ENCODE data around the gene TMEM101.

TMEM101 gene

DNA sequence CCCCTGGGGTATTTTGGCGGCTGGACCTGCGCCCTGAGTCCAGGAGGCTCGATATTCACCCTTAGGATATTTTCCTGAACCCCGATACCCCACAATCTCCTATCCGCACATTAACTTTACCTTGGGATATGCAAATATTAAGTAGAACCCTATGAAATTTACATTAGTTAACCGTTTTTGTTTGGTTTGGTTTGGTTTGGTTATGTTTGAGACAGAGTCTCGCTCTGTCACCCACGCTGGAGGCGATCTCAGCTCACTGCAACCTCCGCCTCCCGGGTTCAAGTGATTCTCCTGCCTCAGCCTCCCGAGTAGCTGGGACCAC is 19.7 kb downstream of the TMEM101 start:
- H3K4me3 Mint-ChIP-seq: no peak overlapping the region

DNA sequence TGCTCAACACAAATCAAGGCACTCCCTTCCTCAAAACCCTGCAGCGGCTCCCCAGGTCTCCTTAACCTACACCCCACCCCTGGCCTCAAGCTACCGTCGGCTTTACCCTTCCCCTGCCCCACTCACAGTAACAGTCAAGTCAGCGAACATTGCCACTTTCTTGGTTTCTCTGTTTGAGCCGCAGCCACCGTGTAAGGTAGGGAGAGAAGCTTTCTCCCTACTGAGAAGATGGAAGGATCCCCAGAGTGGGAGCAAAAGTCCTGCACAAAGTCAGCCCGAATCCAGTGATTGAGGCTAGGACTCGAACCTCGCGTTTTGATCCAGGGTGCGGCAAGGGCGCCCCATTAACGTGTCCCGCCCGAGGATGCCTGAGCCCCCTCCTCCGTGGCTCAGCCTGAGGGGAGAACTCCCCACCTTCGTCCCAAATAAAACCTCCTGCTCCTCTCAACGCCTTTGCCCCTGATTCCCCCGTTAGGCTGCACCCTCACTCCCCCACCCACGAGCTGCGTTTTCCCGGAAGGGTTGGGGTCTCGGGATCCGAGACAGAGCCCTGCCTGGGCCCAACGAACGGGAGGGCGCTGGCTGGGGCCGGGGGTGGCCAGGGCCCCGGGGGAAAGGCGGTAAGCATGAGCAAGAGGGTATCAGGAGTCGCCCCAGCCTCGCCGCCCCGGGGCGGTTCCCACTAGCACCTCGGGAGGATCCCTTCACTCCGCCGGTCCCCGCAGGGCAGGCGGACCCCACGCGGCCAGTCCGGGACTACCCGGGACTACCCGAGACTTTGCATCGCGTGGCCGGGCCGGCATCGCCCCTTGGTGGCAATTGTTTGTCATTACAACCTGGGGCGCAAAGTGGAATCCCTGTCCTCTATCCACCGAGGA is 20.3 kb downstream of the TMEM101 start:
- Mint-ChIP-seq H3K4me1 (no peaks in the 10 kb centered on the region), H3K27me3 (peaks cover 4% of the 10 kb centered on the region), H3K4me3 (peak overlapping the region; percentile 26), H3K9me3 (no peaks in the 10 kb centered on the region), H3K27ac (no peak overlapping the region), H3K36me3 (no peaks in the 10 kb centered on the region)

More for the DNA sequence above, 19.7 kb downstream of the TMEM101 start:
- no peak overlapping the region for H3K27ac Mint-ChIP-seq
- H3K36me3 Mint-ChIP-seq: no peaks in the 10 kb centered on the region
- H3K27me3 Mint-ChIP-seq: peaks cover 4% of the 10 kb centered on the region
- H3K9me3 Mint-ChIP-seq: no peaks in the 10 kb centered on the region
- H3K4me1 Mint-ChIP-seq: no peaks in the 10 kb centered on the region

GRCh38 chr17:43992641-43993040 is 22.1 kb downstream of the TMEM101 start:
- Mint-ChIP-seq H3K36me3 (no peaks in the 10 kb centered on the region), H3K4me3 (no peak overlapping the region), H3K27ac (no peak overlapping the region), H3K27me3 (peaks cover 10% of the 10 kb centered on the region), H3K9me3 (no peaks in the 10 kb centered on the region), H3K4me1 (no peaks in the 10 kb centered on the region)

GRCh38 chr17:43988301-43988700 is 26.5 kb downstream of the TMEM101 start:
- Mint-ChIP-seq H3K36me3 (no peaks in the 10 kb centered on the region), H3K27ac (no peak overlapping the region), H3K4me1 (peaks cover 4% of the 10 kb centered on the region), H3K27me3 (peaks cover 16% of the 10 kb centered on the region), H3K9me3 (no peaks in the 10 kb centered on the region), H3K4me3 (no peak overlapping the region)

DNA sequence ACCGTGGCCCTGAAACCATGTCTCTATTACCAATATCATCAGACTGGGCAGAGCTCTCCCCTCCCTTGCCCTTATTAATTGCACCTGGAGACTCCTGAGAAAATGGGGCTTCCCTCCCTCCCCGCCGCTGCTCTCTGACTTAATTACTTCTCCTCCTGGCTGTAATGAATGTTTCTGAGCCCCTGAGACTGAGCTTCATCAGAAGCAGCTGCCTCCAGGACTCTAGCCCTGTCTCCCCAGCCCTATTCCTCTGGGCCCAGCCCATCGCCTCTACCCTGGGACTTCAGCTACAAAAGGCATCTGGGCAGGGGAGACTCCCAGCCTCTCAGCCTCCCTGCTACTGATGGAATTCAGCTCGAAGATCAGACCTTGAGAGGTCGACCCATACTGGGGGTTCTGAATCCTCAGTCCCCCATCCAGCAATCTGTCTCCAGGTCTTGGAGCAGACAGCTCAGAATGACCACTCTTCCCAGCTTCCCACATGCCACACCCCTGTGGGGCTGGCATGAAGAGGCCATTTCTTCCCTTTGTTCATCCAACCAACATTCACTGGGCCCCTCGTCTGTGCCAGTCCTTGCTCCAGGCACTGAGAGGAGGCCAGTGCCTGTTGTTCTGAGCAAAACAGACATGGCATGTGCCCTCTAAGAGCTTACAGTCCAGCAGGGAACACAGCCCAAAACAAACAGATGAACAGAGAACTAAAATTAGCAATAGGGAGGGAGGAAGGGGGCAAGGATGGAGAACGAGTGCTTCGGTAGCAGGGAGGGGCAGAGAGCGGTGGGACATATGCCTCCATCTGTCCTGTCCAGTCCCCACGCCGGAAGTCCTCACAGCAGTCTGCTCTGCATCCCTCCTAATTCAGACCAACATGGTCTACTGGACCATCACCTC is 27.4 kb downstream of the TMEM101 start:
- no peaks in the 10 kb centered on the region for H3K36me3 Mint-ChIP-seq
- H3K27me3 Mint-ChIP-seq: peaks cover 22% of the 10 kb centered on the region
- H3K4me3 Mint-ChIP-seq: no peak overlapping the region
- H3K27ac Mint-ChIP-seq: no peak overlapping the region
- peaks cover 4% of the 10 kb centered on the region for H3K4me1 Mint-ChIP-seq
- no peaks in the 10 kb centered on the region for H3K9me3 Mint-ChIP-seq

DNA sequence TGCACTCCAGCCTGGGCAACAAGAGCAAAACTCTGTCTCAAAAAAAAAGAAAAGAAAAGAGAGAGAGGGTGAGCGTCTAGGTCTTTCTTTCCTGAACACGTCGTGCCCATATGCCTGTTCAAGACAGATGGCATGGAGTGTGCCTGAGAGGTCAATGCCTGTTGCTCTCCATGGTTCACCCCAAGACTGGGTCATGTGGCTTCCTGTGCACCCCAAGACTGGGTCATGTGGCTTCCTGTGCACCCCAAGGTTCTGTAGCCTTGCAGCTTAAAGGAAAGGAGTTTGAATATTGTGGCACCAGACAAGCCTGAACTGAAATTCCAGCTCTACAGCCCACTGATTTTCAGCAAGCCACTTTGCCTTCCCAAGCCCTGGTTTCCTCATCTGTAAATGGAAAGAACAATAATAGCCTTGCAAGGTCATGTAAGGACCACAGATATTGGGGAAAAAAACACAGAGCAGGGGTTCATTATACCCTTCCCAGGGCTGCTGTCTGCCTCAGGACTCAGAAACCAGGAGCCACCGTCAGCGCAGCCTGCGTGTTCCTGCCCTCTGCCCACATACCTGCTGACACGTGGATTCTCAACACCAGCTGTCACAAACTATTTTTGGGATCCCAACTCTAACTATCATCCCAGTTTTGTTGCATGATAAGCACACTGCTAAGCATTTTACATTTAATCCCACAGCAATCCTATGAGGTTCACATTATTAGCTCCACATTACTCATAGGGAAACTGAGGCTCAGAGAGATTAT is 28.4 kb downstream of the TMEM101 start:
- Mint-ChIP-seq H3K27me3 (peaks cover 30% of the 10 kb centered on the region), H3K27ac (no peak overlapping the region), H3K4me3 (no peak overlapping the region), H3K4me1 (peaks cover 4% of the 10 kb centered on the region), H3K9me3 (no peaks in the 10 kb centered on the region), H3K36me3 (no peaks in the 10 kb centered on the region)

- peaks cover 33% of the 10 kb centered on the region for H3K27me3 Mint-ChIP-seq
- H3K4me3 Mint-ChIP-seq: peak overlapping the region; percentile 58
- no peaks in the 10 kb centered on the region for H3K36me3 Mint-ChIP-seq
- H3K9me3 Mint-ChIP-seq: no peaks in the 10 kb centered on the region
- H3K27ac Mint-ChIP-seq: no peak overlapping the region
- peaks cover 4% of the 10 kb centered on the region for H3K4me1 Mint-ChIP-seq
These were observed 30.2 kb downstream of the TMEM101 start for GRCh38 chr17:43984521-43984920.

DNA sequence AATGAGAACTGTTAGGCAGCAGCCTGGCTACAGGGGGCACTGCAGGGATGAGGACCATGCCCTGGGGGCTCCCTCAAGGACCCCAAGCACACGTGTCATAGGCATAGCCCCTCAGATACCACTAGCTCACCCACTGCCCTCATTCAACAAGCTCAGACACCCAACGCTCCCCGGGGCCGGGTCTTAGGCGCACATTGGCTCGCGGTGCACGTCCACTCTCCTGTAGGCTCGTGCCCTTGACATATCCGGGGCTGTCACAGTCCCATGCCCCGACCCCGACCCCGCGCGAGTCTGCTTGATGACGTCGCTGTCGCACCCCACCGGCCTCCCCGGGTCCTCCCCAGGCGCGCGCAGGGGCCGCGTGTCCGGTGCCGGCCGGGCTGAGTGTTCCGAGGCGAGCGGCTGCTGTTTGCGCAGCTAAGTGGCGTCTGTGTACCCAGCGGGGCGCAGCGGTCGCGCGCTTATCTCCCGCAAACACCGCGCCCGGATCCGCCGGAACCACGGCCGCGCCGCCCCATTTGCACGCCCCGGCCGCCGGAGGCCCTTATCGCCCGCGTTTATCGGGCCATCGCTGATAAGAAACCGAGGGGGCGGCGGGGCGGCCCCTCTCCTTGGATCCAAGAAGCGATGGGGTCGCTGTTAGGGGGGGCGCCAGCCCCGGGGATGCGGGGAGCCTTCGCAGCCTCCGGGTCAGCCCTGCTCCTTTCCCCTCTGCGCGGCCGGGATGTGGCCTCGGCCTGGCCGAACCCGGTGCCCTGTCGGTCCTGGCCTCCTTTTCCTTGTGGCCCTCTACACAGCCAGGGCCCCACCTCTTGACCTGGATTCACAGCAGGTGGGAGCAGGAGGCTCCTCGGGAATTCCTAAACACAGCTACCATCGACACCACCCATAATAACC is 31.0 kb downstream of the TMEM101 start:
- peak overlapping the region; percentile 58 for H3K4me3 Mint-ChIP-seq
- H3K36me3 Mint-ChIP-seq: no peaks in the 10 kb centered on the region
- H3K27ac Mint-ChIP-seq: no peak overlapping the region
- peaks cover 33% of the 10 kb centered on the region for H3K27me3 Mint-ChIP-seq
- H3K9me3 Mint-ChIP-seq: no peaks in the 10 kb centered on the region
- H3K4me1 Mint-ChIP-seq: peaks cover 4% of the 10 kb centered on the region

GRCh38 chr17:43983196-43983514 is 31.6 kb downstream of the TMEM101 start:
- H3K36me3 Mint-ChIP-seq: no peaks in the 10 kb centered on the region
- H3K4me3 Mint-ChIP-seq: peak overlapping the region; percentile 33
- no peak overlapping the region for H3K27ac Mint-ChIP-seq
- peaks cover 30% of the 10 kb centered on the region for H3K27me3 Mint-ChIP-seq
- no peaks in the 10 kb centered on the region for H3K9me3 Mint-ChIP-seq
- H3K4me1 Mint-ChIP-seq: peaks cover 4% of the 10 kb centered on the region

GRCh38 chr17:43982171-43982570 is 32.6 kb downstream of the TMEM101 start:
- Mint-ChIP-seq H3K9me3 (no peaks in the 10 kb centered on the region), H3K36me3 (no peaks in the 10 kb centered on the region), H3K27me3 (peaks cover 23% of the 10 kb centered on the region), H3K4me1 (peaks cover 4% of the 10 kb centered on the region), H3K4me3 (no peak overlapping the region), H3K27ac (no peak overlapping the region)

- H3K36me3 Mint-ChIP-seq: no peaks in the 10 kb centered on the region
- H3K27me3 Mint-ChIP-seq: peaks cover 20% of the 10 kb centered on the region
- no peaks in the 10 kb centered on the region for H3K9me3 Mint-ChIP-seq
- H3K27ac Mint-ChIP-seq: no peak overlapping the region
- peaks cover 4% of the 10 kb centered on the region for H3K4me1 Mint-ChIP-seq
- no peak overlapping the region for H3K4me3 Mint-ChIP-seq
These were observed 35.1 kb downstream of the TMEM101 start for GRCh38 chr17:43979671-43980070.

- no peaks in the 10 kb centered on the region for H3K36me3 Mint-ChIP-seq
These were observed 35.8 kb downstream of the TMEM101 start for GRCh38 chr17:43979011-43979410.

DNA sequence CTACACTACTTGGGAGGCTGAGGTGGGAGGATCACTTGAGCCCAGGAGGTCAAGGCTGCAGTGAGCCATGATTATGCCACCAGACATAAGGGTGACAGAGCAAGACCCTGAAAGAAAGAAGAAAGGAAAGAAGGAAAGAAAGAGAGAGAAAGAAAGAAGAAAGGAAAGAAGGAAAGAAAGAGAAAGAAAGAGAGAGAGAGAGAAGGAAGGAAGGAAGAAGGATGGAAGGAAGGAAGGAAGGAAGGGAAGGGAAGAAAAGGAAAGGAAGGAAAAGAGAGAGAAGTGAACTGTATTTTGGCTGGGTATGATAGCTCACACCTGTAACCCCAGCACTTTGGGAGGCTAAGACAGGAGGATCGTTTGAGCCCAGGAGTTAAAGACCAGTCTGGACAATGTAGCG is 36.7 kb downstream of the TMEM101 start:
- no peak overlapping the region for H3K4me3 Mint-ChIP-seq
- H3K27ac Mint-ChIP-seq: no peak overlapping the region
- H3K4me1 Mint-ChIP-seq: no peaks in the 10 kb centered on the region
- H3K36me3 Mint-ChIP-seq: no peaks in the 10 kb centered on the region
- peaks cover 20% of the 10 kb centered on the region for H3K27me3 Mint-ChIP-seq
- H3K9me3 Mint-ChIP-seq: no peaks in the 10 kb centered on the region

More at GRCh38 chr17:43979011-43979410, 35.8 kb downstream of the TMEM101 start:
- Mint-ChIP-seq H3K27ac (no peak overlapping the region), H3K9me3 (no peaks in the 10 kb centered on the region), H3K27me3 (peaks cover 21% of the 10 kb centered on the region), H3K4me3 (no peak overlapping the region), H3K4me1 (no peaks in the 10 kb centered on the region)

- Mint-ChIP-seq H3K4me1 (no peaks in the 10 kb centered on the region), H3K36me3 (no peaks in the 10 kb centered on the region), H3K27me3 (peaks cover 12% of the 10 kb centered on the region), H3K9me3 (no peaks in the 10 kb centered on the region), H3K4me3 (no peak overlapping the region), H3K27ac (no peak overlapping the region)
These were observed 37.6 kb downstream of the TMEM101 start for GRCh38 chr17:43976963-43977837.

Data from activated naive CD4-positive, alpha-beta T cell treated with anti-CD3 and anti-CD28 coated beads, Interleukin-2, amount 50 U/mL, for 24 hours (primary cell).